B cell (primary cell): ENCODE data around the gene PTPRN2. TPM values are rescaled to one million over a fixed set of nuclear protein-coding genes. Genes with fewer than 3 reads are reported as not detected.

Source experiments
- ATAC-seq: fragments of 200-7000 bp; cut with Tn5 transposase; one replicate; pipeline ENCODE4 v1.10.0; 2021; ENCODE audit warnings: low read depth, mild to moderate bottlenecking, moderate number of reproducible peaks, moderate library complexity
- CTCF ChIA-PET: fragments of 350-600 bp; sonication (Branson Sonifier 250); formaldehyde crosslinking; loops from one replicate; lab custom pipeline; 2021; ENCODE audit warnings: antibody characterized with exemption, inconsistent platforms; lab: Charles Lee
- POLR2A ChIA-PET: fragments of 350-600 bp; sonication (Branson Sonifier 250); formaldehyde crosslinking; loops from one replicate; lab custom pipeline; 2021; ENCODE audit warnings: antibody characterized with exemption; lab: Charles Lee
- DNase-seq: peaks from one replicate; pipeline ENCODE4 v3.0.0; 2013
- H2AFZ ChIP-seq: 2 replicates; pipeline ENCODE4 v1.6.1; 2012; ENCODE audit warnings: mild to moderate bottlenecking, low read depth, low read length; ENCODE audit not compliant: insufficient read depth, poor library complexity, severe bottlenecking
- H3K27ac ChIP-seq, 2 donors: 1 replicate in 1 of 2; 2 replicates in 1 of 2; pipeline ENCODE4 v1.5.1; 2012 to 2013; ENCODE audit warnings: low read length in 2 of 2, mild to moderate bottlenecking in 2 of 2, moderate library complexity in 1 of 2
- H3K27me3 ChIP-seq, 4 experiments: fragments of 200-600 bp in 1 of 4; sonication (generic) in 1 of 4; replicated peaks in 1 of 4; 1 replicate in 2 of 4; 2 replicates in 2 of 4; pipeline versions ENCODE4 v1.6.1 to v1.7.0; 2013 to 2016; ENCODE audit warnings: low read length in 3 of 4, mild to moderate bottlenecking in 2 of 4, mixed read lengths in 1 of 4, moderate library complexity in 1 of 4; ENCODE audit not compliant: insufficient read depth in 4 of 4, control insufficient read depth in 3 of 4; ENCODE audit errors: control extremely low read depth in 1 of 4
- H3K36me3 ChIP-seq, 2 experiments: replicated peaks in 1 of 2; 1 replicate in 1 of 2; 2 replicates in 1 of 2; pipeline versions ENCODE4 v1.6.1 to v1.7.1; 2013; ENCODE audit warnings: low read length in 1 of 2; ENCODE audit not compliant: insufficient read depth in 2 of 2, control insufficient read depth in 1 of 2; ENCODE audit errors: control extremely low read depth in 1 of 2, extremely low read depth in 1 of 2
- H3K4me1 ChIP-seq, 2 donors: fragments of 200-600 bp in 1 of 2; sonication (generic) in 1 of 2; 1 replicate in 1 of 2; 2 replicates in 1 of 2; pipeline versions ENCODE4 v1.5.1 to v1.6.1; 2013 to 2017; ENCODE audit warnings: low read length in 2 of 2; ENCODE audit not compliant: control insufficient read depth in 2 of 2, insufficient read depth in 2 of 2
- H3K4me2 ChIP-seq: replicated peaks from 2 replicates; pipeline ENCODE3; 2012; ENCODE audit warnings: mild to moderate bottlenecking, low read depth, low read length; ENCODE audit not compliant: poor library complexity, severe bottlenecking
- H3K4me3 ChIP-seq, 5 experiments: fragments of 200-600 bp in 1 of 5; sonication (generic) in 1 of 5; 1 replicate in 3 of 5; 2 replicates in 2 of 5; pipeline versions ENCODE4 v1.5.1 to v1.7.0; 2011 to 2016; ENCODE audit warnings: low read length in 4 of 5, mild to moderate bottlenecking in 4 of 5, low read depth in 2 of 5, control low read depth in 1 of 5, moderate library complexity in 1 of 5; ENCODE audit not compliant: insufficient read depth in 1 of 5; ENCODE audit errors: control extremely low read depth in 1 of 5, extremely low read depth in 1 of 5
- H3K79me2 ChIP-seq: fragments of 200-600 bp; sonication (generic); one replicate; pipeline ENCODE4 v1.6.0; 2016; ENCODE audit warnings: low read length; ENCODE audit not compliant: control insufficient read depth, insufficient read depth
- H3K9ac ChIP-seq: fragments of 200-600 bp; sonication (generic); 2 replicates; pipeline ENCODE4 v1.6.1; 2017; ENCODE audit warnings: mild to moderate bottlenecking, low read length, moderate library complexity
- H3K9me3 ChIP-seq, 3 donors: one replicate each; pipeline versions ENCODE4 v1.6.1 to v1.7.1; 2013; ENCODE audit warnings: low read length in 2 of 3; ENCODE audit not compliant: control insufficient read depth in 2 of 3, insufficient read depth in 1 of 3; ENCODE audit errors: control extremely low read depth in 1 of 3
- H4K20me1 ChIP-seq: 2 replicates; pipeline ENCODE4 v1.6.0; 2012; ENCODE audit warnings: mild to moderate bottlenecking, low read length; ENCODE audit not compliant: insufficient read depth, control insufficient read depth, poor library complexity, severe bottlenecking
- H3K27ac Mint-ChIP-seq: one replicate; pipeline ENCODE4 v1.8.0; 2021; ENCODE audit warnings: mixed read lengths
- H3K27me3 Mint-ChIP-seq: one replicate; pipeline ENCODE4 v1.8.0; 2021; ENCODE audit warnings: mixed read lengths
- H3K4me1 Mint-ChIP-seq: one replicate; pipeline ENCODE4 v1.8.0; 2021; ENCODE audit warnings: mixed read lengths
- H3K4me3 Mint-ChIP-seq: one replicate; pipeline ENCODE4 v1.8.0; 2021; ENCODE audit warnings: mixed read lengths
- H3K9me3 Mint-ChIP-seq: one replicate; pipeline ENCODE4 v1.8.0; 2022; ENCODE audit warnings: mixed read lengths; ENCODE audit not compliant: insufficient read depth
- CTCF ChIP-seq: fragments of 200-600 bp; IDR thresholded peaks from one replicate; pipeline ENCODE4 v1.8.0; 2022; ENCODE audit warnings: antibody characterized with exemption, mild to moderate bottlenecking
- EZH2 ChIP-seq: IDR thresholded peaks from 2 replicates; pipeline ENCODE4 v1.6.1; 2012; ENCODE audit warnings: borderline replicate concordance, low read depth, mild to moderate bottlenecking, moderate library complexity, low read length; ENCODE audit not compliant: insufficient read depth, poor library complexity, severe bottlenecking
- WGBS: methylation state at CpG from one replicate; pipeline ENCODE4 v1.1.5; 2013; ENCODE audit warnings: missing lambda C conversion rate; ENCODE audit not compliant: insufficient coverage; 5-methylcytosine and 5-hydroxymethylcytosine counted together
- intact Hi-C: fragments of 100-400 bp; cut with micrococcal nuclease; formaldehyde crosslinking; loops from one replicate; pipeline ENCODE4 v1.10.0; 2022
- polyA plus RNA-seq: library from polyadenylated mRNA; depleted of rRNA; stranded (reverse); fragments of >200 nt; gene quantifications from 2 replicates; pipeline ENCODE4 v1.2.3, GENCODE V29; 2012
- total RNA-seq, 2 donors: library from RNA; stranded (reverse); fragments of 120-200 nt in 1 of 2; gene quantifications; 1 replicate in 1 of 2; 2 replicates in 1 of 2; pipeline versions ENCODE4 v1.2.3 to v1.2.4, GENCODE V29; 2013 to 2022

Gene PTPRN2
- total and polyA plus RNA-seq, 2 donors (not counting 1 experiment from before 2014, with no cell fraction given) = 2.0 to 5.0 TPM

GRCh38 chr7:158273138-158273651, 314.4 kb downstream of the PTPRN2 start:
- intact Hi-C loops = no loop called here
- H3K27me3 Mint-ChIP-seq = no peaks in the 10 kb centered on the region
- DNase-seq (no peak), ATAC-seq (no peak)
- Histone ChIP-seq H3K4me2 (no peak overlapping the region), H3K4me1 (no peaks in the 10 kb centered on the region), H3K4me3 (no peak overlapping the region), H3K9me3 (peaks cover 0 to 39% (median 0%) of the 10 kb centered on the region in 3 donors), H3K27me3 (no peaks in the 10 kb centered on the region), H4K20me1 (no peaks in the 10 kb centered on the region), H2AFZ (no peak overlapping the region), H3K27ac (no peak overlapping the region), H3K9ac (no peak overlapping the region), H3K36me3 (no peaks in the 10 kb centered on the region), H3K79me2 (no peaks in the 10 kb centered on the region)
- WGBS = 89% methylated on average over 15 of the region's 31 CpGs
- H3K9me3 Mint-ChIP-seq = no peaks in the 10 kb centered on the region
- no peak overlapping the region for H3K4me3 Mint-ChIP-seq
- ChIA-PET CTCF (no interaction called here), POLR2A (no interaction called here)
- no peak for TF ChIP-seq EZH2
- TF ChIP-seq CTCF = no peak
- H3K27ac Mint-ChIP-seq = no peak overlapping the region
- H3K4me1 Mint-ChIP-seq = no peaks in the 10 kb centered on the region

- Mint-ChIP-seq H3K27me3 (no peaks in the 10 kb centered on the region), H3K9me3 (no peaks in the 10 kb centered on the region), H3K4me1 (no peaks in the 10 kb centered on the region), H3K4me3 (no peak overlapping the region), H3K27ac (no peak overlapping the region)
- Histone ChIP-seq H2AFZ (no peak overlapping the region), H3K27me3 (no peaks in the 10 kb centered on the region), H3K36me3 (no peaks in the 10 kb centered on the region), H3K9ac (no peak overlapping the region), H3K4me3 (no peak overlapping the region), H3K9me3 (peaks cover 0 to 36% (median 0%) of the 10 kb centered on the region in 3 donors), H3K4me1 (no peaks in the 10 kb centered on the region), H3K79me2 (no peaks in the 10 kb centered on the region), H3K27ac (no peak overlapping the region), H4K20me1 (no peaks in the 10 kb centered on the region), H3K4me2 (no peak overlapping the region)
- ChIA-PET CTCF (no interaction called here), POLR2A (no interaction called here)
- intact Hi-C loops = no loop called here
- TF ChIP-seq EZH2 (no peak), CTCF (no peak)
- WGBS = 93% methylated on average over 12 of the region's 15 CpGs
- DNase-seq (no peak), ATAC-seq (no peak)
Observed at GRCh38 chr7:158272509-158273137, 315.0 kb downstream of the PTPRN2 start.
